ENCODE measurements around the gene DMD.

The DMD gene

GRCh38 chrX:31070057-31070468 is 2141.3 kb downstream of the DMD start:
- Mint-ChIP-seq H3K4me1 (no peaks in the 10 kb centered on the region), H3K4me3 (no peak overlapping the region), H3K27me3 (no peaks in the 10 kb centered on the region), H3K27ac (ENCODE audit: low read depth) (no peak overlapping the region), H3K36me3 (ENCODE audit: insufficient read depth) (no peaks in the 10 kb centered on the region), H3K9me3 (peaks cover 4% of the 10 kb centered on the region)
- DNase-seq (ENCODE audit: low spot score in 2 of 2) (no peak), ATAC-seq (replicated peaks; ENCODE audit: extremely low read depth, poor library complexity, severe bottlenecking) (no peak)

All from central memory CD8-positive, alpha-beta T cell (primary cell).